Endothelial cell (in vitro differentiated cells): ENCODE measurements around the gene HOXD12. TPM values are rescaled to one million over a fixed set of nuclear protein-coding genes. Genes with fewer than 3 reads are reported as not detected.

Source experiments
- DNase-seq: peaks from one replicate; pipeline ENCODE4 v3.0.0; 2021; ENCODE audit warnings: low spot score
- H3K27ac Mint-ChIP-seq: one replicate; pipeline ENCODE4 v1.8.0; 2021; ENCODE audit warnings: mixed read lengths, inconsistent platforms; ENCODE audit not compliant: unreplicated experiment
- H3K27me3 Mint-ChIP-seq: one replicate; pipeline ENCODE4 v1.8.0; 2021; ENCODE audit warnings: mild to moderate bottlenecking, moderate library complexity, mixed read lengths, inconsistent platforms; ENCODE audit not compliant: unreplicated experiment
- H3K36me3 Mint-ChIP-seq: one replicate; pipeline ENCODE4 v1.8.0; 2021; ENCODE audit warnings: mild to moderate bottlenecking, low read depth, mixed read lengths, inconsistent platforms; ENCODE audit not compliant: unreplicated experiment
- H3K4me1 Mint-ChIP-seq: one replicate; pipeline ENCODE4 v1.8.0; 2021; ENCODE audit warnings: mild to moderate bottlenecking, mixed read lengths, inconsistent platforms; ENCODE audit not compliant: unreplicated experiment
- H3K4me3 Mint-ChIP-seq: one replicate; pipeline ENCODE4 v1.8.0; 2021; ENCODE audit warnings: mild to moderate bottlenecking, mixed read lengths, inconsistent platforms; ENCODE audit not compliant: unreplicated experiment
- H3K9me3 Mint-ChIP-seq: one replicate; pipeline ENCODE4 v1.8.0; 2021; ENCODE audit warnings: mixed read lengths, inconsistent platforms; ENCODE audit not compliant: unreplicated experiment
- total RNA-seq: library from RNA; stranded (reverse); fragmentation: NEBNext Ultra II Directional; extraction: Animal tissue kit (Norgen Biotek cat#: 25700); gene quantifications from one replicate; pipeline ENCODE4 v1.2.1, GENCODE V29; 2021; ENCODE audit not compliant: unreplicated experiment
- TF ChIP-seq, protein P1 (sequence below): fragments of 200-600 bp; sonication (generic); IDR thresholded peaks from one replicate; pipeline ENCODE4 v1.5.0; 2021; ENCODE audit warnings: antibody characterized with exemption; ENCODE audit not compliant: unreplicated experiment

The HOXD12 gene
- total RNA-seq, 1 donor from 2014 or later = not detected

DNA sequence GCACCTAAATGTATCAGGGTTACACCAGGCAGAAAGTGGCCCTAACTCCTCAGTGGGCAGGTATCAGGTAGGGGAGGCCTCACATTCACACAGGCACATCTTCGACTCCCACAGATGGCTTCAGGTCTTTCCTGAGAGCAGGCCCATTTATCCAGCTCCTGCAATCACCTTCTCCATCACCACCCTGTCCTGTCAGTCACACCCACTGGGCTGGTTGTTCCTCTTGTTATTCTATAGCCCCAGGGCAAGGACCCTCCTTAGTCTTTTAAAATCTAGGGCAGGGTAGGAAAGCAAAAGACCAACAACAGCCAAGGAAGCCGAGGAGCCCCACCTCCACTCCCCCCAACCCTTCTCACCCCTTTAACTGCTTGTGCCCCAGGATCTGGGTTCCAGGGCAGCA lies 42.7 kb downstream of the HOXD12 start:
- peaks cover 39% of the 10 kb centered on the region for H3K27me3 Mint-ChIP-seq
- TF ChIP-seq, protein P1, sequence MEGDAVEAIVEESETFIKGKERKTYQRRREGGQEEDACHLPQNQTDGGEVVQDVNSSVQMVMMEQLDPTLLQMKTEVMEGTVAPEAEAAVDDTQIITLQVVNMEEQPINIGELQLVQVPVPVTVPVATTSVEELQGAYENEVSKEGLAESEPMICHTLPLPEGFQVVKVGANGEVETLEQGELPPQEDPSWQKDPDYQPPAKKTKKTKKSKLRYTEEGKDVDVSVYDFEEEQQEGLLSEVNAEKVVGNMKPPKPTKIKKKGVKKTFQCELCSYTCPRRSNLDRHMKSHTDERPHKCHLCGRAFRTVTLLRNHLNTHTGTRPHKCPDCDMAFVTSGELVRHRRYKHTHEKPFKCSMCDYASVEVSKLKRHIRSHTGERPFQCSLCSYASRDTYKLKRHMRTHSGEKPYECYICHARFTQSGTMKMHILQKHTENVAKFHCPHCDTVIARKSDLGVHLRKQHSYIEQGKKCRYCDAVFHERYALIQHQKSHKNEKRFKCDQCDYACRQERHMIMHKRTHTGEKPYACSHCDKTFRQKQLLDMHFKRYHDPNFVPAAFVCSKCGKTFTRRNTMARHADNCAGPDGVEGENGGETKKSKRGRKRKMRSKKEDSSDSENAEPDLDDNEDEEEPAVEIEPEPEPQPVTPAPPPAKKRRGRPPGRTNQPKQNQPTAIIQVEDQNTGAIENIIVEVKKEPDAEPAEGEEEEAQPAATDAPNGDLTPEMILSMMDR = no peak

DNA sequence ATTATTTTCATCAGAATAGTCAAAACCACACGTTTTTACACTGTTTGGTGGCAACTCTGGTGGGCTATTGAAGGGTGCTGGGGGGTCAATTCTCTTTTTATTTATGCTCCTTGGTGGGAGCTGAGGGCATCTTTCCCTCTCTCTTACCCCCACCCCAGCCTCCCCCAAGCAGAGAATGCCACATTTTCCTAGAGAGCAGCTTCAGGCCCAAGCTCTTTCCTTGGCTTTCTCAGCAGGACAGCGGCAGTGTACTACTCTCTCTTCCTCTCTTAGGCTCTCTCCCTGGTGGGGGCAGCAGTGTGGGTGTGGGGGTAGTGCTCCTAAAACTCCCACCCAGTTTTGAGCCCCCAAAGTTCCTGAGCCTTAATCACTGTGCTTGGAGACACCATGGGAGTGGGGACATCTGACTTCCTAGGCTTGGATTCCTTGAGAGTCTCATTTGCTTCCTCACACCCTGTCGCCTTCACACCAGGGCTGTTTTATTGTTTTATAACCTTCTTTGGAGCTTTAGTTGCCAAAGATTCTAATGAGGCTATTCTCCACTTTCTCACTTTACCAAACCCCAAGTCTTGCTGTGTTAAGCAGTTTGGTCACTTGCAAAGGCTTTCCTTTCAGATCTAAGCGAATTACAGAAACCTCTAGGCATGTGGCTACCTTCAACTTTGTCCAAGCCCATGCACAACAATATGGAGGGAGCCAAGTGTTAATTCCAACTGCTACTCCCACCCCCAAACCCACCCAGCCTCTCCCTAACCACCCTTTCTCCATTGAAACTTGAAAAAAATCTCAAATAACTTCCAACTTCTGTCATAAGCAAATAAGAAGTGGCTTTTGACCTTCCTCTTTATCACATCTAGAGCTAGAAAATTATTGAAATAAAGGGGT lies 45.7 kb downstream of the HOXD12 start:
- Mint-ChIP-seq H3K27me3 (peaks cover 58% of the 10 kb centered on the region), H3K9me3 (no peaks in the 10 kb centered on the region), H3K4me1 (peaks cover 27% of the 10 kb centered on the region), H3K27ac (no peak overlapping the region), H3K4me3 (no peak overlapping the region), H3K36me3 (peaks cover 8% of the 10 kb centered on the region)
- TF ChIP-seq, protein P1 = no peak
- no peak for DNase-seq

More for the DNA sequence above, 42.7 kb downstream of the HOXD12 start:
- Mint-ChIP-seq H3K36me3 (no peaks in the 10 kb centered on the region), H3K4me1 (peaks cover 21% of the 10 kb centered on the region), H3K27ac (no peak overlapping the region), H3K9me3 (no peaks in the 10 kb centered on the region), H3K4me3 (no peak overlapping the region)
- DNase-seq = no peak

- TF ChIP-seq, protein P1 = no peak
- Mint-ChIP-seq H3K36me3 (peaks cover 11% of the 10 kb centered on the region), H3K27ac (no peak overlapping the region), H3K9me3 (no peaks in the 10 kb centered on the region), H3K4me1 (peaks cover 29% of the 10 kb centered on the region), H3K4me3 (no peak overlapping the region), H3K27me3 (peaks cover 61% of the 10 kb centered on the region)
- no peak for DNase-seq
Observed at GRCh38 chr2:176146101-176146500, 46.5 kb downstream of the HOXD12 start.

- H3K27me3 Mint-ChIP-seq = peaks cover 63% of the 10 kb centered on the region
- TF ChIP-seq, protein P1 = no peak
- no peaks in the 10 kb centered on the region for H3K9me3 Mint-ChIP-seq
- peaks cover 29% of the 10 kb centered on the region for H3K4me1 Mint-ChIP-seq
- no peak overlapping the region for H3K27ac Mint-ChIP-seq
- peaks cover 11% of the 10 kb centered on the region for H3K36me3 Mint-ChIP-seq
- no peak for DNase-seq
- no peak overlapping the region for H3K4me3 Mint-ChIP-seq
Observed at GRCh38 chr2:176146645-176147044, 47.0 kb downstream of the HOXD12 start.

DNA sequence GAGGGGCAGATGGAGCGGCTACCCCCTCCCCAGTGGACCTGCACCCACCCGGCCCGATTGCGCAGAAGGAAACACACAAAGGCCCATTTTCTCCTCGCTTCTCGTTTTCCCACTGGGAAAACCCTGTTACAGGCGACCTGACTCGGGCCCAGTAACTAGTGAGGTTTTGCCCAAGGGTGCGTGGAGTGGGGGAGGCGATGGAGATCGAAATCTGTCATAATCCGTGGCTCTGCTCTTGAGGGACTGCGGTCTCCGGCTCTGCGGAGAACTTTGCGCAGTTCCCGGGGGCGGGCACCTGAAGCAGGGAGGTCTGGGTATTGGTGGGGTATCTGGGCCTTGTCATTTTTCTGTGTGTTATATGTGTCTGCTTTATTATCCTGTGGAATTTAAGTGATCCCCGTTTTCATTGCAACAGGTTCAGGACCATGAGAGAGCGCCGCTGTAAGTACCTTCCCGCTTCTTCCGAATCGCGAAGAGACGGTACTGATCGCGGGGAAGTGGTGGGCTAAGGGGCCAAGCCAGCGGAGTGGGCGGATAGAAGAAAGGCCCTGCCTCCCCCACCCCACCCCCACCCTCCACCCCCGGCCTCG lies 47.7 kb downstream of the HOXD12 start:
- no peak overlapping the region for H3K27ac Mint-ChIP-seq
- TF ChIP-seq, protein P1 = no peak
- no peaks in the 10 kb centered on the region for H3K9me3 Mint-ChIP-seq
- DNase-seq = no peak
- peaks cover 65% of the 10 kb centered on the region for H3K27me3 Mint-ChIP-seq
- H3K4me3 Mint-ChIP-seq = no peak overlapping the region
- H3K36me3 Mint-ChIP-seq = peaks cover 11% of the 10 kb centered on the region
- peaks cover 29% of the 10 kb centered on the region for H3K4me1 Mint-ChIP-seq
